Osteocyte (in vitro differentiated cells): ENCODE measurements around the gene DIAPH2. TPM values are rescaled to one million over a fixed set of nuclear protein-coding genes. Genes with fewer than 3 reads are reported as not detected.

Experiments used
- DNase-seq: peaks from one replicate; pipeline ENCODE4 v3.0.0; 2021; ENCODE audit warnings: mixed read lengths; ENCODE audit not compliant: unreplicated experiment; ENCODE audit errors: extremely low spot score
- H3K27ac Mint-ChIP-seq: one replicate; pipeline ENCODE4 v1.8.0; 2021; ENCODE audit warnings: mild to moderate bottlenecking, mixed read lengths; ENCODE audit not compliant: unreplicated experiment
- H3K27me3 Mint-ChIP-seq: one replicate; pipeline ENCODE4 v1.8.0; 2021; ENCODE audit warnings: mixed read lengths; ENCODE audit not compliant: unreplicated experiment
- H3K36me3 Mint-ChIP-seq: one replicate; pipeline ENCODE4 v1.8.0; 2021; ENCODE audit warnings: mixed read lengths; ENCODE audit not compliant: unreplicated experiment
- H3K4me1 Mint-ChIP-seq: one replicate; pipeline ENCODE4 v1.8.0; 2021; ENCODE audit warnings: mixed read lengths; ENCODE audit not compliant: unreplicated experiment
- H3K4me3 Mint-ChIP-seq: one replicate; pipeline ENCODE4 v1.8.0; 2021; ENCODE audit warnings: mild to moderate bottlenecking, moderate library complexity, mixed read lengths; ENCODE audit not compliant: unreplicated experiment
- H3K9me3 Mint-ChIP-seq: one replicate; pipeline ENCODE4 v1.8.0; 2021; ENCODE audit warnings: mixed read lengths; ENCODE audit not compliant: unreplicated experiment
- total RNA-seq: library from RNA; stranded (reverse); gene quantifications from 2 replicates; pipeline ENCODE4 v1.2.1, GENCODE V29; 2021
- TF ChIP-seq, protein P1 (sequence below): fragments of 200-600 bp; sonication (generic); IDR thresholded peaks from 2 replicates; pipeline ENCODE4 v1.5.0; 2021; ENCODE audit warnings: antibody characterized with exemption, mild to moderate bottlenecking, moderate library complexity

Gene DIAPH2
- total RNA-seq, 1 donor from 2014 or later, result 9.3 TPM

DNA sequence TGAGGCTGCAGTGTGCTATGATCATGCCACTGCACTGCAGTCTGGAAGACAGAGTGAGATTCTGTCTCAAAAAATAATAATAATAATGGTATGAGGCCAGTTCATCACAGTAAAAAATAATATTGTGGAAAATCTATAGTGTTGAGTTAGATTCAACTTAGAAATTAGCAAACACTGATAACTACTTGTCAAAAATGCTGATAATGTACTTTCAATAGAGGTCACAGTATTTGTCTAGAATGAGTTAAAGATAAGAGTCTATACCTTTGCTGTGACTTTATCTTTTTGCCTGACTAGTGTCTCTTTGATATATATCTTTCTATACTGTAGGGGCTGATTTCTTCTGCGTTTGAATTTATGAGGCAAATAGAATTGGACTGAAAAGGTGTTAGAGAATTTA, 629.7 kb downstream of the DIAPH2 start:
- H3K9me3 Mint-ChIP-seq, result no peaks in the 10 kb centered on the region
- no peaks in the 10 kb centered on the region for H3K36me3 Mint-ChIP-seq
- TF ChIP-seq, protein P1, sequence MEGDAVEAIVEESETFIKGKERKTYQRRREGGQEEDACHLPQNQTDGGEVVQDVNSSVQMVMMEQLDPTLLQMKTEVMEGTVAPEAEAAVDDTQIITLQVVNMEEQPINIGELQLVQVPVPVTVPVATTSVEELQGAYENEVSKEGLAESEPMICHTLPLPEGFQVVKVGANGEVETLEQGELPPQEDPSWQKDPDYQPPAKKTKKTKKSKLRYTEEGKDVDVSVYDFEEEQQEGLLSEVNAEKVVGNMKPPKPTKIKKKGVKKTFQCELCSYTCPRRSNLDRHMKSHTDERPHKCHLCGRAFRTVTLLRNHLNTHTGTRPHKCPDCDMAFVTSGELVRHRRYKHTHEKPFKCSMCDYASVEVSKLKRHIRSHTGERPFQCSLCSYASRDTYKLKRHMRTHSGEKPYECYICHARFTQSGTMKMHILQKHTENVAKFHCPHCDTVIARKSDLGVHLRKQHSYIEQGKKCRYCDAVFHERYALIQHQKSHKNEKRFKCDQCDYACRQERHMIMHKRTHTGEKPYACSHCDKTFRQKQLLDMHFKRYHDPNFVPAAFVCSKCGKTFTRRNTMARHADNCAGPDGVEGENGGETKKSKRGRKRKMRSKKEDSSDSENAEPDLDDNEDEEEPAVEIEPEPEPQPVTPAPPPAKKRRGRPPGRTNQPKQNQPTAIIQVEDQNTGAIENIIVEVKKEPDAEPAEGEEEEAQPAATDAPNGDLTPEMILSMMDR, result no peak
- DNase-seq, result no peak
- H3K27ac Mint-ChIP-seq, result no peak overlapping the region
- H3K4me3 Mint-ChIP-seq, result no peak overlapping the region
- peaks cover 8% of the 10 kb centered on the region for H3K4me1 Mint-ChIP-seq
- no peaks in the 10 kb centered on the region for H3K27me3 Mint-ChIP-seq

DNA sequence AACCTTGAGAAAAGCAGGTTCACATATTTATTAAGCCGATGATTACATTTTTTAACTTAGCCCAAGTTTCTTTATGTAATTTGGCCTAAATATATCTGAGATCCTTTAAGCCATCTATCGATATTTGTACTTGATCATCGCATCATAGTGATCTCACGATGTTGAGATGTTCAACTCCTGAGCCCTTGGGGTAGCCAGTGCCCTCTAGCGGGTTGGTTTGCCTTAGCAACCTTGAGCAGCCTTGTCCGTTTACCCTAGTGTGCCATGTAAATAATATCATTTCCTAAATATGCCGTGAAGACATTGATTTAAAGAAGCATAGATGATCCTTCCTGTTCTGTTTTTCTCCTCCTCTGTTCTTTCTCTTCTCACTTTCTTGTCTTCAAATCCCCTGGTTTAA, 631.3 kb downstream of the DIAPH2 start:
- no peak for DNase-seq
- Mint-ChIP-seq H3K27ac (no peak overlapping the region), H3K36me3 (no peaks in the 10 kb centered on the region), H3K4me3 (no peak overlapping the region), H3K9me3 (no peaks in the 10 kb centered on the region), H3K4me1 (no peaks in the 10 kb centered on the region), H3K27me3 (no peaks in the 10 kb centered on the region)
- TF ChIP-seq, protein P1, result no peak

DNA sequence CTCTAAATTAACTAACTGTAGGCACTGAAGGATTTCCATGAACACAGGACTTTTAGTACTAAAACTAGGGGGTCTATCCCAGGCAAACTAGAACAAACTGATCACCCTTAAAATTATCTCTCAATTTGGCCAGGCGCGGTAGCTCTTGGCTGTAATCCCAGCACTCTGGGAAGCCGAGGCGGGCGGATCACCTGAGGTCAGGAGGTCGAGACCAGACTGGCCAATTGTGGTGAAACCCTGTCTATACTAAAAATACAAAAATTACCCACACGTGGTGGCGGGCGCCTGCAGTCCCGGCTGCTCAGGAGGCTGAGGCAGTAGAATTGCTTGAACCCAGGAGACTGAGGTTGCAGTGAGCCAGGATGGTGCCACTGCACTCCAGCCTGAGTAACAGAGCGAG, 635.7 kb downstream of the DIAPH2 start:
- Mint-ChIP-seq H3K27ac (no peak overlapping the region), H3K4me1 (peaks cover 7% of the 10 kb centered on the region), H3K27me3 (no peaks in the 10 kb centered on the region), H3K9me3 (peaks cover 3% of the 10 kb centered on the region), H3K4me3 (no peak overlapping the region), H3K36me3 (no peaks in the 10 kb centered on the region)
- no peak for DNase-seq
- TF ChIP-seq, protein P1, result no peak

DNA sequence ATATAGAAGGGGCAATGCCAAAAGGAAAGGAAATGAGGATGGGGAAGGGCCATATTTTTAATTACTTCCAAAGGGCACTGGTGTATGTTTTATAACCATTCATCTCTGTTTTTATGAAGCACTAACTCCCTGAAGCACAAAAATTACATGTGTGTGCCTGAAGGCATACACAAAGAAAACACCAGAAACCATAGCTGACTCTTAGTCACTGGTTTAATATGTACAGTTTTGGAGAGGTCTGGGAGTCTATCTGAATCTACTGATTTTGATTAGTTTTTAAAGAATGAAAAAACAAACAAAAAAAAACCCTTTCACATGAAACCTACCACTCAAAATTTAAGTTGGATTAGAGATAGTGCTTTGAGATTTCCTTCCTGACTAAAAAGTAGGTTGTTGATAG, 637.8 kb downstream of the DIAPH2 start:
- no peaks in the 10 kb centered on the region for H3K27me3 Mint-ChIP-seq
- H3K4me1 Mint-ChIP-seq, result peaks cover 7% of the 10 kb centered on the region

DNA sequence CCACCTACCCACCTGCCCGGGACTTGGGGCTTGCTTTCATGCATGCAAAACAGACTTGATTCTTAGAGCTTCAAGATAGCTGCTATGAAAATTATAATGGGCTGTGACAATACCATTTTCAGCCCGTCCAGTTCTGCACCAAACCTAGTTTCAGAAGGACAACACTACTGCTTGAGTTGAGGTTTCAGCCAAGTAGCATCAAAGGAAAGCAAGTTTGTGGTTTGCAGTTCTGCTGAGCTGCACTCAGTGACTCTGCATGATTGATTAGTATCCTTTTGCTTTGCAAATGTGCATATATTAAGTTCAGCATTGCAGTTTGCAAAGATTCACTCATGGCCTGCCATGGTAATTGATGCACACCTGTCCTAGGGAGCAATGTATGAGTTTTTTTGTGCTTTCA, 641.8 kb downstream of the DIAPH2 start:
- no peak overlapping the region for H3K4me3 Mint-ChIP-seq
- no peaks in the 10 kb centered on the region for H3K36me3 Mint-ChIP-seq
- peaks cover 7% of the 10 kb centered on the region for H3K4me1 Mint-ChIP-seq
- DNase-seq, result no peak
- H3K9me3 Mint-ChIP-seq, result peaks cover 3% of the 10 kb centered on the region
- no peaks in the 10 kb centered on the region for H3K27me3 Mint-ChIP-seq
- H3K27ac Mint-ChIP-seq, result no peak overlapping the region
- TF ChIP-seq, protein P1, result no peak

More for the DNA sequence above, 637.8 kb downstream of the DIAPH2 start:
- DNase-seq, result no peak
- no peak overlapping the region for H3K27ac Mint-ChIP-seq
- no peak overlapping the region for H3K4me3 Mint-ChIP-seq
- H3K9me3 Mint-ChIP-seq, result peaks cover 3% of the 10 kb centered on the region
- no peaks in the 10 kb centered on the region for H3K36me3 Mint-ChIP-seq
- TF ChIP-seq, protein P1, result no peak
